Measurements from ENCODE around the gene HSF4. TPM values are rescaled to one million over a fixed set of nuclear protein-coding genes. Genes with fewer than 3 reads are reported as not detected.

The HSF4 gene
- total RNA-seq, 1 experiment from 2014 or later: 57.1 TPM

DNA sequence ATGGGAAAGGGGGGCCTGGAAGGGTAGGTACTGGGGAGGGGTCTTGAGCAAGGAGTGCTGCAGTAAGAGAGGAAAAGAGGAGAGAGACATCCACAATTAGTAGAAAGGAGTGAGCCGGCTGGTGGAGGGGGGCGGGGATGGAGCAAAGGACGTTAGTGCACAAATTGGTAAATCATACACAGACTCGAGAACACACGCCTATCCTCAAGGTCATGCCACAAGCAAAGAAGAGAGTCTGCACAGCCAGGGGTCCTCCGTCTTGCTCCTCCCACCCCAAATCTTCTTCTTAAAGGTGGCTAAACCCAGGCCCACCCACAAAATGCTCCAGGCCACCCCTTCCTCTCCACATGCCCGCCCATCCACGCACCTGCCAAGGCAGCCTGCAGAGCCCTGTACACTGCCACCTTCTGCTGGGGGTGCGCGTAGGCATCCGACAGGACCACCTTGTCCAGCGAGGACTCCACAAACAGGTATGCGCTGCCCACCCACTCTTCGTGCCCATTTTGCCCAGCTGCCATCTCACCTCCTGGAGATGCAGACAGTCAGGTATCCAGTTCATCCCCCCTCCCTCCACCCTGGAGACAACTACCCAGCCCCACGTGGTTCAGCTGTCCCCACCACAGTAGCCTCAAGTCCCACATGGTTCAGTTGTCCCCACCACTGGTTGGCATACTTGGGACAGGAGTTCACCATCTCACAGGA, 8.3 kb upstream of the HSF4 start:
- intact Hi-C loops (cut with micrococcal nuclease; ENCODE audit: unreplicated experiment): loop anchor here (10.0 kb wide), 1 partner anchor 141 kb away; no protein-coding TSS in a partner anchor
- peaks cover 56% of the 10 kb centered on the region for H3K36me3 Mint-ChIP-seq (ENCODE audit: insufficient read depth, unreplicated experiment)
- H3K4me3 Mint-ChIP-seq (ENCODE audit: low read depth, unreplicated experiment): peak overlapping the region; percentile 6
- H3K4me1 Mint-ChIP-seq (ENCODE audit: low read depth, unreplicated experiment): peaks cover 29% of the 10 kb centered on the region
- H3K27me3 Mint-ChIP-seq (ENCODE audit: unreplicated experiment): no peaks in the 10 kb centered on the region
- CTCF ChIA-PET: interaction anchor here (1.2 kb wide), 1 partner anchor 22 kb away, joined by 4 read pairs; no protein-coding TSS in a partner anchor
- H3K27ac Mint-ChIP-seq (ENCODE audit: unreplicated experiment): no peak overlapping the region
- H3K9me3 Mint-ChIP-seq (ENCODE audit: low read depth, unreplicated experiment): no peaks in the 10 kb centered on the region
- BruUV-seq (replicated peaks): no TSS peak
- DNase-seq: no peak
- no peak for TF ChIP-seq CTCF (IDR thresholded peaks at IDR 0.05; ENCODE audit: unreplicated experiment)

DNA sequence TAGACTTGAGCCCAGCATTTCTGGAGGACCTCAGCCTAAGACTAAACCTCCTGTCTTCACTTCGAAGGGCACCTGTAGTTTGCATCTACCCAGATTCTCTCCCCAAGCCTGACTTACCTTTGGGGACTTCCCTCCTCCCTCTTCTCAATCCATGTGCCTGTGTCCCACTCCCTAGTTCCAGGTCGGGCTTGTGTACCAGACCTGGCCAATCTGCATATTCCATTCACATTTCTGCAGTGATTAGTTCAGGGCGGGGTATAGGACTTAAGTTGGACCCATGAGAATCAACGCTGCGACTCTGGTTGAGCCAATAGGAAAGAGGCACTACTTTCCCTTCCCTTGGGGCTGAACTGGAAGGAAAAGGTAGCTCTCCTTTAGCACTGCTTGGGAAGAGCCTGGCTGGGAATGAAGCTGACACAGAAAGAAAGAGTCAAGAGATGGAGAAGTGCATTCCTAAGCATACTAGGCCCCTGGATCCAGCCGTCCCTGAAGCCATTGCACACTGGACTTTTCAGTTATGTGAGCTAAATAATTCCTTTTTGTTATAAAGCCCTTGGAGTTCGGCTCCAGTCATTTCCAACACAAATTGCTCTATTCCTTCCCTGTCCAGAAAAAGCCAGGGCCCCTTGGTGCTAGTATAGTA, 7.3 kb upstream of the HSF4 start:
- H3K9me3 Mint-ChIP-seq (ENCODE audit: low read depth, unreplicated experiment): no peaks in the 10 kb centered on the region
- intact Hi-C loops (cut with micrococcal nuclease; ENCODE audit: unreplicated experiment): loop anchor here (10.0 kb wide), 1 partner anchor 142 kb away; no protein-coding TSS in a partner anchor
- H3K36me3 Mint-ChIP-seq (ENCODE audit: insufficient read depth, unreplicated experiment): peaks cover 58% of the 10 kb centered on the region
- DNase-seq: no peak
- H3K4me3 Mint-ChIP-seq (ENCODE audit: low read depth, unreplicated experiment): no peak overlapping the region
- TF ChIP-seq CTCF (IDR thresholded peaks at IDR 0.05; ENCODE audit: unreplicated experiment): no peak
- H3K27me3 Mint-ChIP-seq (ENCODE audit: unreplicated experiment): no peaks in the 10 kb centered on the region
- peaks cover 29% of the 10 kb centered on the region for H3K4me1 Mint-ChIP-seq (ENCODE audit: low read depth, unreplicated experiment)
- CTCF ChIA-PET: interaction anchor here (1.0 to 1.2 kb wide), 3 partner anchors 18 to 210 kb away, joined by 3 to 4 read pairs (median 4); no protein-coding TSS in a partner anchor
- BruUV-seq (replicated peaks): no TSS peak
- H3K27ac Mint-ChIP-seq (ENCODE audit: unreplicated experiment): no peak overlapping the region

GRCh38 chr16:67157892-67158635, 6.5 kb upstream of the HSF4 start:
- Mint-ChIP-seq H3K36me3 (ENCODE audit: insufficient read depth, unreplicated experiment) (peaks cover 52% of the 10 kb centered on the region), H3K4me3 (ENCODE audit: low read depth, unreplicated experiment) (peak overlapping the region; percentile 84), H3K27me3 (ENCODE audit: unreplicated experiment) (no peaks in the 10 kb centered on the region), H3K9me3 (ENCODE audit: low read depth, unreplicated experiment) (no peaks in the 10 kb centered on the region), H3K27ac (ENCODE audit: unreplicated experiment) (peak overlapping the region; percentile 34), H3K4me1 (ENCODE audit: low read depth, unreplicated experiment) (peaks cover 29% of the 10 kb centered on the region)
- no peak for DNase-seq
- CTCF ChIA-PET: interaction anchor here (0.6 to 1.1 kb wide), 3 partner anchors 17 to 333 kb away, joined by 3 to 4 read pairs (median 3); no protein-coding TSS in a partner anchor
- BruUV-seq (replicated peaks): TSS peak; percentile 50
- TF ChIP-seq CTCF (IDR thresholded peaks at IDR 0.05; ENCODE audit: unreplicated experiment): no peak
- intact Hi-C loops (cut with micrococcal nuclease; ENCODE audit: unreplicated experiment): loop anchor here (10.0 kb wide), 1 partner anchor 143 kb away; no protein-coding TSS in a partner anchor

All from Calu3 (cell line).